ENCODE results near the gene FKBP1A.

The FKBP1A gene

DNA sequence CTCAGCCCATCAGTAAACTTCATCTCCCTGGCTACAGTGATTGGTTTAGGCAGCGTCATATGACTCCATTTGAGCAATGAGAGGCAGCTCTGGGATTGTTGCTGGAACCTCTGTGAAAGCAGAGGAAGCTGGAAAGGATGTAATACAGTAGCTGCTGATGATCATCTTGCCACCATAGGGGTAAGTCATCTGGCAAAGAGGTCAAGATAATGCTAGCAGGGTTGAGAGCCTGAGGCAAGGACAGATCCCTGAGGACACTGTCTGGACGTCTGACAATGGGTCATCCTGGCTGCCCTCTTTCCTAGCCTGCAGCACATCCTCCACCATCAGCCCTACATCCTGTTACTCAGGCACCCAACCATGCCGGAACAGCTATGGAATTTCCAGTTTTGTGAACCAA, 25.5 kb upstream of the FKBP1A start:
- Histone ChIP-seq H3K27me3 (ENCODE audit: low read depth, low read length) (peaks cover 16% of the 10 kb centered on the region), H2AFZ (ENCODE audit: low read depth, low read length) (no peak overlapping the region), H3K79me2 (ENCODE audit: low read length) (no peaks in the 10 kb centered on the region), H3K9me3 (ENCODE audit: insufficient read depth, low read length) (peaks cover 3% of the 10 kb centered on the region; the same call in 1 of the 2 replicates), H3K27ac (ENCODE audit: low read length) (no peak overlapping the region), H3K4me3 (ENCODE audit: low read length) (no peak overlapping the region), H3K4me2 (ENCODE audit: low read length) (no peak overlapping the region), H3K9ac (ENCODE audit: low read length) (no peak overlapping the region), H4K20me1 (ENCODE audit: insufficient read depth, low read length) (no peaks in the 10 kb centered on the region), H3K4me1 (ENCODE audit: low read length) (no peaks in the 10 kb centered on the region), H3K36me3 (replicated peaks; ENCODE audit: low read depth, low read length) (no peaks in the 10 kb centered on the region)
- TF ChIP-seq EZH2phosphoT487 (IDR thresholded peaks at IDR 0.05; ENCODE audit: low read depth), result no peak
- TF ChIP-seq, protein P1, sequence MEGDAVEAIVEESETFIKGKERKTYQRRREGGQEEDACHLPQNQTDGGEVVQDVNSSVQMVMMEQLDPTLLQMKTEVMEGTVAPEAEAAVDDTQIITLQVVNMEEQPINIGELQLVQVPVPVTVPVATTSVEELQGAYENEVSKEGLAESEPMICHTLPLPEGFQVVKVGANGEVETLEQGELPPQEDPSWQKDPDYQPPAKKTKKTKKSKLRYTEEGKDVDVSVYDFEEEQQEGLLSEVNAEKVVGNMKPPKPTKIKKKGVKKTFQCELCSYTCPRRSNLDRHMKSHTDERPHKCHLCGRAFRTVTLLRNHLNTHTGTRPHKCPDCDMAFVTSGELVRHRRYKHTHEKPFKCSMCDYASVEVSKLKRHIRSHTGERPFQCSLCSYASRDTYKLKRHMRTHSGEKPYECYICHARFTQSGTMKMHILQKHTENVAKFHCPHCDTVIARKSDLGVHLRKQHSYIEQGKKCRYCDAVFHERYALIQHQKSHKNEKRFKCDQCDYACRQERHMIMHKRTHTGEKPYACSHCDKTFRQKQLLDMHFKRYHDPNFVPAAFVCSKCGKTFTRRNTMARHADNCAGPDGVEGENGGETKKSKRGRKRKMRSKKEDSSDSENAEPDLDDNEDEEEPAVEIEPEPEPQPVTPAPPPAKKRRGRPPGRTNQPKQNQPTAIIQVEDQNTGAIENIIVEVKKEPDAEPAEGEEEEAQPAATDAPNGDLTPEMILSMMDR (IDR thresholded peaks at IDR 0.05; ENCODE audit: low read depth, low read length), result no peak

DNA sequence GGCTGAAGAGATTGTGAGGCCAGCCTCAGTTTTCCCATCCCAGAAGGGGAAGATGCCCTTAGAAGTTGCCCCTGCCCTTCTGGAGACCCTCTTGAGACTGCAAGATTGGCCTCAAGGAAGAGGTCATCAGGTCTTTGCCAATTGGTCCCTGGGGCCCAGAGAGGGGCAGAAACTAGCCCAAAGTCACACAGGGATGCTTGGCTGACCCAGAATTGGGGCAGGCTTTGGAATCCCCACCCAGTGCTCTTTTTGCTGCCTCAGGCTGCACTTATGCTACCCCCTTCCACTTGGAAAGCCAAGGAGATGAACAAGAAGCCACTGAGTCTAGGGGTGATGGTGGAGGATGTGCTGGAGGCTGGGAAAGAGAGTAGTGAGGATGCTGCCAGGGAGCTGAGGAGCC, 24.9 kb upstream of the FKBP1A start:
- H2AFZ ChIP-seq (ENCODE audit: low read depth, low read length), result no peak overlapping the region
- H3K27ac ChIP-seq (ENCODE audit: low read length), result no peak overlapping the region
- no peak overlapping the region for H3K4me2 ChIP-seq (ENCODE audit: low read length)
- H3K27me3 ChIP-seq (ENCODE audit: low read depth, low read length), result peaks cover 16% of the 10 kb centered on the region
- H3K79me2 ChIP-seq (ENCODE audit: low read length), result no peaks in the 10 kb centered on the region
- H3K9ac ChIP-seq (ENCODE audit: low read length), result no peak overlapping the region
- peaks cover 3% of the 10 kb centered on the region; the same call in 1 of the 2 replicates for H3K9me3 ChIP-seq (ENCODE audit: insufficient read depth, low read length)
- H3K4me1 ChIP-seq (ENCODE audit: low read length), result no peaks in the 10 kb centered on the region
- no peaks in the 10 kb centered on the region for H4K20me1 ChIP-seq (ENCODE audit: insufficient read depth, low read length)
- no peak overlapping the region for H3K4me3 ChIP-seq (ENCODE audit: low read length)
- H3K36me3 ChIP-seq (replicated peaks; ENCODE audit: low read depth, low read length), result no peaks in the 10 kb centered on the region
- TF ChIP-seq EZH2phosphoT487 (IDR thresholded peaks at IDR 0.05; ENCODE audit: low read depth), result no peak
- TF ChIP-seq, protein P1 (IDR thresholded peaks at IDR 0.05; ENCODE audit: low read depth, low read length), result no peak

DNA sequence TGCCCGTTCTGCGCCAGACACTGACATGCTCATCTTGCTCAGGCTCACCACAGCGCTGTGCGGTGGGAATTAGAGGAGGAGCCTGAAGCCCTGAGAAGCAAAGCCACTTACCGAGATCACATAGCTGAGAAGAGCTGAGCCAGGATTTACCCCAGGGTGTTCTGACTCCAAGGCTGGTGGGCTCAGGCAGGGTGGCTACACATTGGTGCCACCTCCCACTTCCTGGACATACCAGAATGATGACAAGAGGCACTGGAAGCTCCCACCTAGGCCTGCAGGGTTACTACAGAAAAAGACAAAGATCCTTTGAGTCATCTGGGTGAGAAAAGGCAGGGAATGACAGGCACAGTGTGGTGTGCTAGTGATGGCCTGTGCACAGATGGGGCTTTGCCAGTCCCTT, 24.4 kb upstream of the FKBP1A start:
- Histone ChIP-seq H3K4me1 (ENCODE audit: low read length) (no peaks in the 10 kb centered on the region), H3K79me2 (ENCODE audit: low read length) (no peaks in the 10 kb centered on the region), H3K9me3 (ENCODE audit: insufficient read depth, low read length) (peaks cover 3% of the 10 kb centered on the region; the same call in 1 of the 2 replicates), H4K20me1 (ENCODE audit: insufficient read depth, low read length) (no peaks in the 10 kb centered on the region), H3K27me3 (ENCODE audit: low read depth, low read length) (peaks cover 22% of the 10 kb centered on the region), H3K9ac (ENCODE audit: low read length) (no peak overlapping the region), H3K36me3 (replicated peaks; ENCODE audit: low read depth, low read length) (no peaks in the 10 kb centered on the region), H3K4me2 (ENCODE audit: low read length) (no peak overlapping the region), H3K27ac (ENCODE audit: low read length) (no peak overlapping the region), H3K4me3 (ENCODE audit: low read length) (no peak overlapping the region), H2AFZ (ENCODE audit: low read depth, low read length) (no peak overlapping the region)
- TF ChIP-seq, protein P1 (IDR thresholded peaks at IDR 0.05; ENCODE audit: low read depth, low read length), result no peak
- TF ChIP-seq EZH2phosphoT487 (IDR thresholded peaks at IDR 0.05; ENCODE audit: low read depth), result no peak

DNA sequence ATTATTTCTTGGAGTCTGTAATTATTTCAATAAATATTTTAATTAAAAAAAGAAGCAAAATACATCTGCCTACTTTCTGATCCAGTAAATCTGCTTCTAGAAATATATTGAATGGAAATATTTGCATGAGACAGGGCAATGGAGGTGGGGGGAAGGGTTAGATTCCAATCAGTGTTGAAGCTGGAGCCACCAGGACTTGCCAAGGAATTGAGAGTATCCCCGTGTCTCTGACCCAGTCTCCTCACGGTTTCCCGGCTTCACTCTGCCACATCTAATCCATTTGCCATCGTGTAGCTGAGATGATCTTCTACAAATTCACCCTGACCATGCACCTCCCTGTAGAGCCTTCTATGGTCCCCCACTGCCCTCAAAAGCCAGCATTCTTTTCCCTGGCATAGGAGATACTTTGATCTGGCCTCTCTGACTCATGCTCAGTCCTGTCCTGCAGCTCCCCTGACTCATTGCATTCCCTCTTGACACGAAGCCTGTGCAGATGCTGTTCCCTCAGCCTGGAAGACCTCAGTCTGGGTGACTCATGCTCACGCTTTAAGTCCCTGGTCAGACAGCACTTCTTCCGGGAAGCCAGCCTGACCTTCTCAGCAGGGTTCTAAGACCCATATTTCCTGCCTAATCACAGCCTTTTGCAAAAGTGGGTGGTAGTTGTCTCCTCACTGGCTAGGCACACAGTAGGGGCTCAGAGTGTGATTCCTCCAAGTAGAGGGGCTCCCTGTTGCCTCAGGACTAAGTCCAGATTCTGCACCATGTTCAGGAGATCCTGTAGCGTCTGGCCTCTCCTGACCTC, 23.0 kb upstream of the FKBP1A start:
- TF ChIP-seq, protein P1 (IDR thresholded peaks at IDR 0.05; ENCODE audit: low read depth, low read length), result no peak
- no peak for TF ChIP-seq EZH2phosphoT487 (IDR thresholded peaks at IDR 0.05; ENCODE audit: low read depth)
- H4K20me1 ChIP-seq (ENCODE audit: insufficient read depth, low read length), result no peaks in the 10 kb centered on the region
- peaks cover 2% of the 10 kb centered on the region; the same call in 1 of the 2 replicates for H3K9me3 ChIP-seq (ENCODE audit: insufficient read depth, low read length)

More for the DNA sequence above, 23.0 kb upstream of the FKBP1A start:
- Histone ChIP-seq H3K27ac (ENCODE audit: low read length) (no peak overlapping the region), H3K4me2 (ENCODE audit: low read length) (no peak overlapping the region), H2AFZ (ENCODE audit: low read depth, low read length) (no peak overlapping the region), H3K27me3 (ENCODE audit: low read depth, low read length) (peaks cover 24% of the 10 kb centered on the region), H3K36me3 (replicated peaks; ENCODE audit: low read depth, low read length) (no peaks in the 10 kb centered on the region), H3K4me1 (ENCODE audit: low read length) (no peaks in the 10 kb centered on the region), H3K9ac (ENCODE audit: low read length) (no peak overlapping the region), H3K79me2 (ENCODE audit: low read length) (no peaks in the 10 kb centered on the region), H3K4me3 (ENCODE audit: low read length) (no peak overlapping the region)

Data from OCI-LY3 (cell line).